K562 (cell line): ENCODE measurements around the gene GSTO2. TPM values are rescaled to one million over a fixed set of nuclear protein-coding genes. Genes with fewer than 3 reads are reported as not detected.
A peak's percentile ranks its signal among the peaks of the same experiment; 100 is the strongest.

Experiments used
- AFF1 ChIP-seq, 2 experiments: fragments of 450-650 bp; IDR thresholded peaks; 2 replicates each; pipeline ENCODE4 v1.6.1; 2018; ENCODE audit warnings: mild to moderate bottlenecking in 2 of 2, low read depth in 1 of 2; ENCODE audit not compliant: partially characterized antibody in 2 of 2
- ARID3A ChIP-seq: IDR thresholded peaks from 2 replicates; pipeline ENCODE4 v1.6.1; 2012; ENCODE audit warnings: low read depth, low read length, improper control_type of control experiment, borderline replicate concordance
- CCNT2 ChIP-seq: IDR thresholded peaks from 2 replicates; pipeline ENCODE4 v1.6.1; 2011; ENCODE audit warnings: borderline replicate concordance, low read depth, mild to moderate bottlenecking, moderate library complexity, mixed read lengths, low read length; ENCODE audit not compliant: insufficient read length; ENCODE audit errors: extremely low read depth
- E4F1 ChIP-seq: fragments of 250-450 bp; sonication (Bioruptor Pico); IDR thresholded peaks from 2 replicates; pipeline ENCODE4 v1.5.0; 2021; ENCODE audit warnings: mild to moderate bottlenecking, borderline replicate concordance
- EP400 ChIP-seq: fragments of 450-650 bp; IDR thresholded peaks from 2 replicates; pipeline ENCODE4 v1.6.1; 2017; ENCODE audit warnings: antibody characterized with exemption, mild to moderate bottlenecking, moderate library complexity
- EWSR1 ChIP-seq: fragments of 450-650 bp; IDR thresholded peaks from 2 replicates; pipeline ENCODE4 v1.6.1; 2018; ENCODE audit warnings: borderline replicate concordance, mild to moderate bottlenecking, low read depth, moderate library complexity; ENCODE audit not compliant: partially characterized antibody
- HMG20A ChIP-seq: fragments of 450-650 bp; formaldehyde crosslinking; conservative IDR thresholded peaks from 2 replicates; pipeline ENCODE4 v1.4.0; 2020; ENCODE audit warnings: mild to moderate bottlenecking, mixed read lengths
- HNRNPUL1 ChIP-seq: fragments of 200-400 bp; formaldehyde crosslinking; IDR thresholded peaks from 2 replicates; pipeline ENCODE4 v1.6.1; 2017; ENCODE audit warnings: low read length
- ID3 ChIP-seq, 2 experiments: fragments of 250-450 bp in 1 of 2; fragments of 450-650 bp in 1 of 2; sonication (Bioruptor Pico) in 1 of 2; IDR thresholded peaks; 2 replicates each; pipeline versions ENCODE4 v1.6.1 to v1.8.0; 2016 to 2021; ENCODE audit warnings: mild to moderate bottlenecking in 2 of 2, moderate library complexity in 2 of 2, missing compliant biosample characterization in 1 of 2, missing genetic modification characterization in 1 of 2
- IFI16 ChIP-seq: fragments of 250-450 bp; sonication (Bioruptor Pico); IDR thresholded peaks from 2 replicates; pipeline ENCODE4 v2.1.2; 2022; ENCODE audit warnings: mild to moderate bottlenecking, inconsistent platforms
- KLF10 ChIP-seq: fragments of 250-450 bp; sonication (Bioruptor Pico); IDR thresholded peaks from 2 replicates; pipeline ENCODE4 v1.6.1; 2021; ENCODE audit warnings: matching md5 sums
- KLF16 ChIP-seq: IDR thresholded peaks from 2 replicates; pipeline ENCODE4 v1.6.1; 2016; ENCODE audit warnings: antibody characterized with exemption
- PHF21A ChIP-seq: fragments of 450-650 bp; IDR thresholded peaks from 2 replicates; pipeline ENCODE4 v1.6.1; 2017; ENCODE audit warnings: low read depth, borderline replicate concordance
- SAFB2 ChIP-seq: fragments of 200-400 bp; formaldehyde crosslinking; IDR thresholded peaks from 2 replicates; pipeline ENCODE4 v1.6.1; 2018; ENCODE audit warnings: borderline replicate concordance, low read length, low read depth, moderate library complexity; ENCODE audit not compliant: severe bottlenecking
- ZC3H4 ChIP-seq: sonication (generic); formaldehyde crosslinking; IDR thresholded peaks from 2 replicates; pipeline ENCODE4 v1.9.0; 2021; ENCODE audit warnings: missing genetic modification reagents, borderline replicate concordance
- ZFP91 ChIP-seq: sonication (generic); formaldehyde crosslinking; IDR thresholded peaks from 2 replicates; pipeline ENCODE4 v1.8.0; 2022; ENCODE audit warnings: mild to moderate bottlenecking, missing genetic modification reagents
- ZNF124 ChIP-seq: sonication (generic); formaldehyde crosslinking; IDR thresholded peaks from 2 replicates; pipeline ENCODE4 v1.8.1; 2022; ENCODE audit warnings: missing genetic modification reagents
- polyA plus RNA-seq, 8 experiments: library from polyadenylated mRNA; depleted of rRNA in 4 of 8; stranded (reverse) in 5 of 8; unstranded in 3 of 8; fragments of >200 nt; fragmentation: Nextera tagmentation in 2 of 8; fragmentation: Illumina TruSeq in 1 of 8; extraction: Ambion mirVana in 2 of 8; extraction: Trizol in 1 of 8; gene quantifications; 2 replicates each; pipeline versions ENCODE4 v1.2.1 to v1.2.3, GENCODE V29; 2011 to 2014; ENCODE audit warnings: inconsistent platforms in 1 of 8, missing spikeins in 1 of 8
- total RNA-seq, 7 experiments: library from RNA; depleted of rRNA in 6 of 7; stranded (reverse); fragments of >200 nt in 6 of 7; fragmentation: Illumina TruSeq in 2 of 7; extraction: Trizol in 2 of 7; gene quantifications; 2 replicates each; pipeline versions ENCODE4 v1.2.1 to v1.2.3, GENCODE V29; 2011 to 2021; ENCODE audit warnings: low replicate concordance in 1 of 7

Gene GSTO2
- total and polyA plus RNA-seq, 9 of the 15 experiments (the other 6 are each of a cell fraction or from before 2014, with no cell fraction given): 0.18 to 1.8 (median 0.90) TPM

GRCh38 chr10:104349623-104350126 is 80.7 kb downstream of the GSTO2 start (continued):
- TF ChIP-seq AFF1 (IDR thresholded peaks at IDR 0.05; ENCODE audit: low read depth in 1 of 2, partially characterized antibody in 2 of 2) (no peak), KLF10 (CRISPR knock-in tag) (no peak), ID3 (CRISPR knock-in tag; IDR thresholded peaks at IDR 0.05) (no peak), ID3 (tag; IDR thresholded peaks at IDR 0.05) (no peak), EWSR1 (no peak), E4F1 (CRISPR knock-in tag) (no peak), KLF16 (no peak), CCNT2 (no peak), ARID3A (no peak), ZC3H4 (no peak), ZFP91 (CRISPR knock-in tag) (no peak), SAFB2 (no peak), ZNF124 (CRISPR knock-in tag) (no peak), IFI16 (CRISPR knock-in tag) (no peak), HMG20A (CRISPR knock-in tag) (no peak), HNRNPUL1 (no peak), EP400 (peak; percentile 57; the same call in 1 of the 2 replicates), PHF21A (no peak)
